22Rv1 (cell line): Measurements from ENCODE around the gene GAK.

Source experiments
- CTCF ChIP-seq: fragments of 450-650 bp; IDR thresholded peaks from 2 replicates; pipeline ENCODE4 v1.5.1; 2017; ENCODE audit warnings: mild to moderate bottlenecking
- ZFX ChIP-seq: fragments of 450-650 bp; IDR thresholded peaks from 2 replicates; pipeline ENCODE4 v1.6.1; 2017; ENCODE audit warnings: antibody characterized with exemption, borderline replicate concordance

- TF ChIP-seq CTCF (no peak), ZFX (no peak)
Measured at GRCh38 chr4:948936-949300, 16.8 kb upstream of the GAK start.
